Suprapubic skin (tissue), 4 donors: ENCODE measurements around the gene PHACTR1.

Experiments
- EP300 ChIP-seq: sonication (generic); formaldehyde crosslinking; IDR thresholded peaks from one replicate; pipeline ENCODE4 v1.6.1; 2017; ENCODE audit warnings: antibody characterized with exemption
- POLR2A ChIP-seq, 2 donors: fragments of 450-650 bp; IDR thresholded peaks; one replicate each; pipeline ENCODE4 v1.6.1; 2017; ENCODE audit warnings: antibody characterized with exemption in 2 of 2, mild to moderate bottlenecking in 2 of 2, moderate library complexity in 2 of 2
- POLR2AphosphoS5 ChIP-seq, 3 donors: sonication (generic); formaldehyde crosslinking; IDR thresholded peaks; one replicate each; pipeline ENCODE4 v1.6.1; 2017; ENCODE audit warnings: antibody characterized with exemption in 3 of 3
- TF ChIP-seq, protein P1 (sequence below), 2 donors: fragments of 200-600 bp in 1 of 2; fragments of 450-650 bp in 1 of 2; sonication (generic) in 1 of 2; IDR thresholded peaks; one replicate each; pipeline ENCODE4 v1.5.1; 2016 to 2019; ENCODE audit warnings: antibody characterized with exemption in 2 of 2, mild to moderate bottlenecking in 1 of 2, moderate library complexity in 1 of 2

DNA sequence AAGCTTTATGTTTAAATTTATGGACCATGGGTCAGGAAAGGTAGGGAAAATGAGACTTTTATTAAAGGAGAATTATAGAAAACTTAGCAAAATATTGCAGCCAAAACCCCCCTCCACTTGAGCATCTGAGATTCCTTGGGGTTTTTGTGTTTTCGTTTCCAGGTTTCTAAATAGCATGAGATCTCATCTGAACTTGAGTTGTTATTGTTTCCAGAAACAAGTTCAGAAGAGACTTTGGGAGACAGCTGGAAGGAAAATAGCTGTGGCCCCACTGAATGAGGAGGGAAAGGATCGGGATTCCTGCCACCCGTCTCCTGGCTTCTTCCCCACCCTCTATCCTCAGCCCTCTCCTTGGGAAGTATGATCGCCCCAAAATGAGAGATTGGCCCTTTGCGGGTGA is 536.2 kb downstream of the PHACTR1 start:
- TF ChIP-seq, protein P1, sequence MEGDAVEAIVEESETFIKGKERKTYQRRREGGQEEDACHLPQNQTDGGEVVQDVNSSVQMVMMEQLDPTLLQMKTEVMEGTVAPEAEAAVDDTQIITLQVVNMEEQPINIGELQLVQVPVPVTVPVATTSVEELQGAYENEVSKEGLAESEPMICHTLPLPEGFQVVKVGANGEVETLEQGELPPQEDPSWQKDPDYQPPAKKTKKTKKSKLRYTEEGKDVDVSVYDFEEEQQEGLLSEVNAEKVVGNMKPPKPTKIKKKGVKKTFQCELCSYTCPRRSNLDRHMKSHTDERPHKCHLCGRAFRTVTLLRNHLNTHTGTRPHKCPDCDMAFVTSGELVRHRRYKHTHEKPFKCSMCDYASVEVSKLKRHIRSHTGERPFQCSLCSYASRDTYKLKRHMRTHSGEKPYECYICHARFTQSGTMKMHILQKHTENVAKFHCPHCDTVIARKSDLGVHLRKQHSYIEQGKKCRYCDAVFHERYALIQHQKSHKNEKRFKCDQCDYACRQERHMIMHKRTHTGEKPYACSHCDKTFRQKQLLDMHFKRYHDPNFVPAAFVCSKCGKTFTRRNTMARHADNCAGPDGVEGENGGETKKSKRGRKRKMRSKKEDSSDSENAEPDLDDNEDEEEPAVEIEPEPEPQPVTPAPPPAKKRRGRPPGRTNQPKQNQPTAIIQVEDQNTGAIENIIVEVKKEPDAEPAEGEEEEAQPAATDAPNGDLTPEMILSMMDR (IDR thresholded peaks at IDR 0.05) = no peak
- no peak for TF ChIP-seq POLR2A (IDR thresholded peaks at IDR 0.05)
- no peak for TF ChIP-seq EP300
- TF ChIP-seq POLR2AphosphoS5 (IDR thresholded peaks at IDR 0.05) = no peak
